ENCODE results near the gene UAP1L1.

The UAP1L1 gene

DNA sequence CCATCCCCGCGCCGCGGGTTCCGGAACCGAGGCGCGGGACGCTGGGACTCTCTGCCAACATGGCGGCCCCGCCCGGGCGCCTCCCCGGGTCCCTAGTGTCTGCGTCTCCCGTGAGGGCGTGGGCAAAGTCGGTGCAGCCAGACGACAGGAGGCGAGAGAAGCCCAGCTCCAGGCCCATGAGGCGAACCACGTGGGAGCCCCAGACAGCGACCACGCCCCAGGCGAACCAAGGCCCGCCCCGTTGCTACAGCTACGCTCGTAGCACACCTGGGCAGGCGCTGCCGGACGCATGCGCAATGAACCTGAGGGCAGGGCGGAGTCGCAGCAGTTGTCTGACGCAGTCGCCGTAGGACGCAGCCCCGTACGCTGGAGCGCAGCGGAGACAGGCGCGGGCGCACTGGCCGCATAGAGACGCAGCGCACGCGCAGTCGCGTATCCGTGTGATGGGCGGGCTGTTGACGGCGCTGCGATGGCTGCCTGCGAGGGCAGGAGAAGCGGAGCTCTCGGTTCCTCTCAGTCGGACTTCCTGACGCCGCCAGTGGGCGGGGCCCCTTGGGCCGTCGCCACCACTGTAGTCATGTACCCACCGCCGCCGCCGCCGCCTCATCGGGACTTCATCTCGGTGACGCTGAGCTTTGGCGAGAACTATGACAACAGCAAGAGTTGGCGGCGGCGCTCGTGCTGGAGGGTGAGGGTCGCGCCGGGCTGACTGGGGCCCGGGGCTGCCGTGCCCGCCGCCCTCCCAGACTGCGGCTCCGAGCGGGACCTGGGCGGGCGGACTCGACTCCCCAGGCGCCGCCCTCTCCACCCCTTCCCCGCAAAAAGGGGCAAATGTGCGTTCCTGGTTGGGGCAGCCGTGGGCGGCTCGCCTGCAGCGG, 9.5 kb downstream of the UAP1L1 start, which contains the start of gene MAN1B1:
Gene MAN1B1, plus strand, starts transcription at position 455 of the 878 bp plus-strand sequence. Its CDS starts 15 bp downstream, at position 470.
- peak within 1 kb of the TSS; percentile 82 for H3K4me3 ChIP-seq (ENCODE audit: low read depth, low read length)
- in situ Hi-C loops (cut with HindIII; ENCODE audit: low sequenced_read_pairs), result no loop called here
- TF ChIP-seq CTCF (IDR thresholded peaks at IDR 0.05; ENCODE audit: low read depth, low read length, missing control alignments), result no peak
- peak; percentile 94 for DNase-seq (ENCODE audit: low read depth)

DNA sequence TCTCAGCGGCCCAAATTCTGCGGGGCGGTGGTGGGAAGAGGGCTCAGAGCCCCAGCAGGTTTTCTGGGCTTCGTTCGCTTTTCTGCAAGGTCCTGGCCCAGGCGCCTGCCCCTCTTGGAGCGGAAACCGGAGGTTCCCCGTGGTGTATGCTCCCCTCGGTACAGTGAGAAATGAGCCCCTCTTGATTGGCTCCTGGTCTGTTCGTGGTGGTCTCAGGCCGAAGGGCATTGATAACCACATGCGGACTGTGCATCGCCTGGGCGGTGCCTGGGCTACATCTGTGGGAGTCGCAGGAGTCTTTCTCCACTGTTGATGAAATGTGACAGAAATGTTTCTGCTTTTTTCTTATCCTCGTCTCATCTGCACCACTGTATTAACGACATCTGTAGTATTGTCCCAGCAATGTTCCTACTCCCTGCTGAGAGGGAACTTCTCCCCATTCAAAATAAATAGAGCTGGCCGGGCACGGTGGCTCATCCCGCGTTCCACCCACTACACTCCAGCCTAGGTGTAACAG, 10.2 kb downstream of the UAP1L1 start:
- no peak for TF ChIP-seq CTCF (IDR thresholded peaks at IDR 0.05; ENCODE audit: low read depth, low read length, missing control alignments)
- peak overlapping the region; percentile 82 for H3K4me3 ChIP-seq (ENCODE audit: low read depth, low read length)
- in situ Hi-C loops (cut with HindIII; ENCODE audit: low sequenced_read_pairs), result no loop called here
- no peak for DNase-seq (ENCODE audit: low read depth)

- no peak for TF ChIP-seq CTCF (IDR thresholded peaks at IDR 0.05; ENCODE audit: low read depth, low read length, missing control alignments)
- in situ Hi-C loops (cut with HindIII; ENCODE audit: low sequenced_read_pairs), result no loop called here
- DNase-seq (ENCODE audit: low read depth), result no peak
- H3K4me3 ChIP-seq (ENCODE audit: low read depth, low read length), result no peak overlapping the region
Observed at GRCh38 chr9:137088121-137088520, 10.8 kb downstream of the UAP1L1 start.

- in situ Hi-C loops (cut with HindIII; ENCODE audit: low sequenced_read_pairs), result no loop called here
- no peak overlapping the region for H3K4me3 ChIP-seq (ENCODE audit: low read depth, low read length)
- TF ChIP-seq CTCF (IDR thresholded peaks at IDR 0.05; ENCODE audit: low read depth, low read length, missing control alignments), result no peak
Observed at GRCh38 chr9:137089232-137089947, 12.1 kb downstream of the UAP1L1 start.

GRCh38 chr9:137095664-137096517, 18.6 kb downstream of the UAP1L1 start:
- H3K4me3 ChIP-seq (ENCODE audit: low read depth, low read length), result no peak overlapping the region
- in situ Hi-C loops (cut with HindIII; ENCODE audit: low sequenced_read_pairs), result no loop called here
- TF ChIP-seq CTCF (IDR thresholded peaks at IDR 0.05; ENCODE audit: low read depth, low read length, missing control alignments), result no peak
- DNase-seq (ENCODE audit: low read depth), result no peak

More at GRCh38 chr9:137089232-137089947, 12.1 kb downstream of the UAP1L1 start:
- DNase-seq (ENCODE audit: low read depth), result no peak
